Spleen (tissue), 11 donors: ENCODE measurements around the gene PDXDC1. TPM values are rescaled to one million over a fixed set of nuclear protein-coding genes. Genes with fewer than 3 reads are reported as not detected.
"Not testable (repeated sequence)": the region's sequence is repeated elsewhere in the genome, so short reads cannot be mapped to it uniquely, and the experiment has no call there.

Experiments used
- DNase-seq: peaks from one replicate; pipeline ENCODE4 v3.0.0-alpha.2; 2020
- H3K27ac ChIP-seq, 8 donors: fragments of 200-600 bp; sonication (generic) in 7 of 8; 1 replicate in 4 of 8; 2 replicates in 4 of 8; pipeline versions ENCODE4 v1.5.0 to v1.8.0; 2016 to 2021; ENCODE audit warnings: inconsistent platforms in 4 of 8, mild to moderate bottlenecking in 4 of 8, moderate library complexity in 1 of 8
- H3K27me3 ChIP-seq, 7 donors: fragments of 200-600 bp; sonication (generic) in 6 of 7; replicated peaks in 1 of 7; 1 replicate in 4 of 7; 2 replicates in 3 of 7; pipeline versions ENCODE4 v1.5.0 to v1.8.0; 2016 to 2021; ENCODE audit warnings: inconsistent platforms in 3 of 7, mild to moderate bottlenecking in 1 of 7
- H3K36me3 ChIP-seq, 6 donors: fragments of 200-600 bp; sonication (generic) in 5 of 6; 1 replicate in 4 of 6; 2 replicates in 2 of 6; pipeline versions ENCODE4 v1.5.0 to v1.8.0; 2016 to 2021; ENCODE audit warnings: inconsistent platforms in 2 of 6
- H3K4me1 ChIP-seq, 6 donors: fragments of 200-600 bp; sonication (generic) in 5 of 6; 1 replicate in 3 of 6; 2 replicates in 3 of 6; pipeline versions ENCODE4 v1.5.0 to v1.8.0; 2016 to 2021; ENCODE audit warnings: inconsistent platforms in 3 of 6
- H3K4me3 ChIP-seq, 8 donors: fragments of 200-600 bp; sonication (generic) in 7 of 8; 1 replicate in 4 of 8; 2 replicates in 4 of 8; pipeline versions ENCODE4 v1.5.0 to v1.8.0; 2016 to 2021; ENCODE audit warnings: inconsistent platforms in 4 of 8, mild to moderate bottlenecking in 4 of 8, moderate library complexity in 2 of 8
- H3K9me3 ChIP-seq, 8 donors: fragments of 200-600 bp; sonication (generic) in 7 of 8; 1 replicate in 4 of 8; 2 replicates in 4 of 8; pipeline versions ENCODE4 v1.5.0 to v1.8.0; 2016 to 2021; ENCODE audit warnings: inconsistent platforms in 4 of 8
- POLR2AphosphoS5 ChIP-seq, 3 donors: sonication (generic); formaldehyde crosslinking; IDR thresholded peaks; one replicate each; pipeline ENCODE4 v1.5.1; 2017; ENCODE audit warnings: antibody characterized with exemption in 3 of 3
- WGBS, 5 donors: extraction: QIAGEN DNeasy Blood & Tissue Kit in 3 of 5; methylation state at CpG; one replicate each; pipeline versions ENCODE4 v1.1.5 to v1.1.7; 2013 to 2018; 5-methylcytosine and 5-hydroxymethylcytosine counted together
- intact Hi-C: fragments of 100-400 bp; cut with DNase I; formaldehyde crosslinking; loops from one replicate; pipeline ENCODE4 v1.15.0; 2023; ENCODE audit warnings: low total_unique reads
- polyA plus RNA-seq, 3 donors: library from polyadenylated mRNA; stranded (reverse); fragments of 200-250 nt; gene quantifications; one replicate each; pipeline ENCODE4 v1.2.1, GENCODE V29; 2013
- total RNA-seq, 7 donors: library from RNA; depleted of rRNA in 3 of 7; stranded (reverse); fragments of >200 nt in 3 of 7; fragmentation: NEBNext Ultra II Directional in 4 of 7; extraction: Animal tissue kit (Norgen Biotek cat#: 25700) in 4 of 7; gene quantifications; one replicate each; pipeline versions ENCODE4 v1.1.0 to v1.2.1, GENCODE V29; 2016 to 2021
- donor health status: healthy with polysubstance abuse.
- donor health status: DM: no; HTN: no; CAD: no; lungs with moderate emphysema.
- donor health status: DM: no; HTN: no; CAD: no.
- donor health status: Bipolar disorder and iron deficiency.
- donor health status: healthy.
- donor health status: DM: no; HTN: no; CAD: no.
- donor health status: DM: yes; HTN: yes; CAD: no.

Gene PDXDC1
- total and polyA plus RNA-seq, 10 donors: 17.7 to 80.7 (median 62.8) TPM

GRCh38 chr16:15145418-15146263 lies 170.8 kb downstream of the PDXDC1 start:
- H3K27me3 ChIP-seq, H3K9me3 ChIP-seq, DNase-seq, H3K36me3 ChIP-seq, intact Hi-C loops, H3K4me3 ChIP-seq: not testable (repeated sequence)
- TF ChIP-seq POLR2AphosphoS5 (IDR thresholded peaks at IDR 0.05): peak in 2 of 3 donors; percentile 8 to 17
- Histone ChIP-seq H3K4me1 (peaks cover 0 to 46% (median 23%) of the 10 kb centered on the region in 6 donors), H3K27ac (peak overlapping the region in 2 of 8 donors; percentile 43 to 75)
- 74 to 90% (median 88%) methylated on average over 19 to 35 of the region's 35 CpGs for WGBS, 5 donors

DNA sequence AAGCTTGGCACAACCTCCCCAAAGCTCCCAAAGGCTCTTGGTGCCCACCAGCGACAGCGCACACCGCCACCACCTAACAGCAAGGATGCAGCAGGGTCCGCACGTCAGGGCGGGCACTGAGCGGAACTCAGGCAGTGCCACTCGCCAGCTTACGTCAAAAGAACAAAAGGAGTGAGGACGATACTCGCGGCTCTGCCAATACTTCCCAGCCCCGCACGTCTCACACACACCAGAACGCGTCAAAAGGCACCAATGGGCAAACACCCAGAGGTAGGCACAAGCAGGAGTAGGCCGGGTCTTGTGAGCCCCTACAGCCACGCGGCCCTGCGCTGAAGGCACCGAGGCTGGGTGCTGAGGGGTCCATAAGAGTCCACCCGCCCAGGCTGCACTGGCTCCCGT lies 171.4 kb downstream of the PDXDC1 start:
- H3K4me1 ChIP-seq: peaks cover 0 to 46% (median 23%) of the 10 kb centered on the region in 6 donors
- H3K27me3 ChIP-seq, H3K36me3 ChIP-seq, intact Hi-C loops, H3K4me3 ChIP-seq, DNase-seq, H3K9me3 ChIP-seq, H3K27ac ChIP-seq: not testable (repeated sequence)
- 93 to 99% (median 95%) methylated on average over 16 to 23 of the region's 23 CpGs for WGBS, 5 donors

- H3K4me1 ChIP-seq: peaks cover 0 to 35% (median 20%) of the 10 kb centered on the region in 6 donors
- H3K36me3 ChIP-seq, H3K27me3 ChIP-seq, DNase-seq, H3K4me3 ChIP-seq, H3K27ac ChIP-seq, intact Hi-C loops, H3K9me3 ChIP-seq: not testable (repeated sequence)
- WGBS, 5 donors: 88 to 95% (median 91%) methylated on average over 18 to 19 of the region's 19 CpGs
Observed at GRCh38 chr16:15148831-15149230, 174.0 kb downstream of the PDXDC1 start.

DNA sequence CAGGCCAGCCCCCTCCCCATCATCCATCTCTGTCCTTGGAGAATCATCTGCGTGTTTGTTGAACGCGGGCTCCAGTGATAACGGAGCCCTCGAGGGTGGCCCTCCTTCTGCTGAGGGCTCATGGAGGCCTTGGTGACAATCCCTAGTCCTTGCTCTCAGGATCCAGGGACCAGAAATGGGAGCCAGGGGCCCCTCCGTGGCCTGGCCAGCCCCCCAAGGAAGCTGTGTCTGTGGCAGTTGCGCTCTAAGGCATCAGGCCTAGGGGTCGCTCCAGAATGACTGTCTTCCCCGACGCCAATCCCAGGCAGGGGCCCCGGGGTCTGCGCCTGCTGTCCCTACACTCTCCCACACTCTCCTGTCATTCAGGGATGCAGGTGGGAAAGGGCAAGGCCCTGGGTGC lies 174.4 kb downstream of the PDXDC1 start:
- peaks cover 0 to 31% (median 16%) of the 10 kb centered on the region in 6 donors for H3K4me1 ChIP-seq
- H3K9me3 ChIP-seq, DNase-seq, H3K36me3 ChIP-seq, H3K27ac ChIP-seq, H3K4me3 ChIP-seq, intact Hi-C loops, H3K27me3 ChIP-seq: not testable (repeated sequence)
- 83 to 93% (median 92%) methylated on average over 7 to 12 of the region's 12 CpGs for WGBS, 5 donors

GRCh38 chr16:15154005-15154404 lies 179.2 kb downstream of the PDXDC1 start:
- H3K9me3 ChIP-seq, H3K4me1 ChIP-seq, H3K36me3 ChIP-seq, intact Hi-C loops, H3K27me3 ChIP-seq: not testable (repeated sequence)
- WGBS, 5 donors: 0 to 1% (median 1%) methylated on average over 11 to 37 of the region's 48 CpGs; no CpG with 5 or more reads in 1 of the 5 donors
- Histone ChIP-seq H3K27ac (peak overlapping the region in 6 of 8 donors; percentile 62 to 78 (median 68)), H3K4me3 (peak overlapping the region in 7 of 8 donors; percentile 36 to 74 (median 48))
- peak; percentile 85 for DNase-seq

DNA sequence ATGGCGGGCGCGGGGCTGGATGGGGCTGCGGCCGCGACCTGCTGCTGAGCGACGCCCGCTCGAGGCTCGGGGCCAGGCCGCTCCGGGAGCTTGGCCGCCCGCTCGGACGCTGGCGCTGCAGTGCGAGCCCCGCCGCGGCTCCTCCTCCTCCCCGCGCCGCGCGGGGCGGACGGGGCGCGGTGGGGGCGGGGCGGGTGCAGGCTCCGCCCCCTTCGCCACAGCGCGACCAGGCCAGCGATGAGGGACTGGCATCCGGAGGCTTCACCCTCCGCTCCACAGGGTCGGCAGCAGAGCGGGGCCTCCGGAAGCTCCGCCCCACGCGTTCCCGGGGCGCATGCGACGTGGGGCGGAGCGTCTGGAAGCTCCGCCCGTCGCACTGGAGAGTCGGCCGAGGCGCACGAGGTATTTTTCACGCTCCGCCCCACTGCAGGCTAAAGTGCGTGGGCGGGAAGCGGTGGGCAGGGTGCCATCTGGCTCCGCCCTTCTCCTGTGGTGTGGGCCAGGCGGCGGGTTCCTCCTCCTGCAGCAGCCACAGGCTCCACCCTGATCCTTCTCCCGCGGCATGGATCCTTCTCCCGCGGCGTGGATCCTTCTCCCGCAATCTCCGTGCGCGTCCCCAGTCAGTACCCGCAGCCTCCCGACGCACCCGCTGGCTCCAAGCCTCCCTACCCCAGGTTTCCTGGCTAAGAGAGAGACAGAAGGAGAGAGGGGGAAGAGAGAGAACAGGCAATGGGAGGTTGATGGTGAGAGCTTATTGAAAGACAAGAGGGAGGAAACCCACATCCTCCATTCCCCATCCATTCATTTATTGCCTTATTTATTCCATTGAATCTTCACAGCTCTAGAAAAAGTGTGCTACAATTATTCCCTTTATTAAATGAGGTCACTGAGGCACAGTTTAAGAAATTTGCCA lies 180.1 kb downstream of the PDXDC1 start:
- H3K4me1 ChIP-seq, H3K36me3 ChIP-seq, intact Hi-C loops, H3K27me3 ChIP-seq, H3K9me3 ChIP-seq: not testable (repeated sequence)
- WGBS, 5 donors: 0 to 1% (median 0%) methylated on average over 8 to 76 of the region's 80 CpGs
- Histone ChIP-seq H3K27ac (peak overlapping the region in 6 of 8 donors; percentile 20 to 78 (median 61)), H3K4me3 (peak overlapping the region in 6 of 8 donors; percentile 15 to 74 (median 48))
- DNase-seq: peak; percentile 95
- TF ChIP-seq POLR2AphosphoS5 (IDR thresholded peaks at IDR 0.05): peak; percentile 55 to 77 (median 73)

GRCh38 chr16:15157644-15158043 lies 182.8 kb downstream of the PDXDC1 start:
- H3K27ac ChIP-seq, DNase-seq, H3K4me1 ChIP-seq, H3K4me3 ChIP-seq, H3K9me3 ChIP-seq, H3K36me3 ChIP-seq, intact Hi-C loops, H3K27me3 ChIP-seq: not testable (repeated sequence)
- 50 to 94% (median 85%) methylated on average over 1 to 8 of the region's 8 CpGs for WGBS, 5 donors

- intact Hi-C loops, DNase-seq, H3K36me3 ChIP-seq, H3K27me3 ChIP-seq, H3K4me1 ChIP-seq, H3K4me3 ChIP-seq, H3K27ac ChIP-seq, H3K9me3 ChIP-seq: not testable (repeated sequence)
- 85 to 95% (median 93%) methylated on average over 4 to 5 of the region's 5 CpGs for WGBS, 5 donors
Observed at GRCh38 chr16:15159671-15160070, 184.8 kb downstream of the PDXDC1 start.

GRCh38 chr16:15160571-15160970 lies 185.7 kb downstream of the PDXDC1 start:
- not testable (repeated sequence) for H3K9me3 ChIP-seq, H3K27ac ChIP-seq

GRCh38 chr16:15163055-15163454 lies 188.2 kb downstream of the PDXDC1 start:
- H3K36me3 ChIP-seq, H3K4me3 ChIP-seq, H3K27me3 ChIP-seq, H3K27ac ChIP-seq, H3K4me1 ChIP-seq, DNase-seq, H3K9me3 ChIP-seq, intact Hi-C loops: not testable (repeated sequence)
- WGBS, 5 donors: 77 to 94% (median 82%) methylated on average over 1 of the region's 1 CpG

More at GRCh38 chr16:15160571-15160970, 185.7 kb downstream of the PDXDC1 start:
- DNase-seq, H3K4me3 ChIP-seq, H3K27me3 ChIP-seq, H3K36me3 ChIP-seq, intact Hi-C loops, H3K4me1 ChIP-seq: not testable (repeated sequence)
- WGBS, 5 donors: 80 to 98% (median 95%) methylated on average over 1 to 8 of the region's 10 CpGs
